SK-N-SH treated with all-trans-retinoic acid at 6 μM for 48 hours (cell line): ENCODE measurements around the gene PCDHGA3.

ENCODE experiments used
- ARNTL ChIP-seq: fragments of 450-650 bp; formaldehyde crosslinking; IDR thresholded peaks from 2 replicates; pipeline ENCODE4 v1.5.0; 2020; ENCODE audit warnings: low read depth, mild to moderate bottlenecking, moderate library complexity, borderline replicate concordance
- CSDC2 ChIP-seq: fragments of 250-450 bp; sonication (Bioruptor Pico); IDR thresholded peaks from 2 replicates; pipeline ENCODE4 v1.5.0; 2020; ENCODE audit warnings: mild to moderate bottlenecking, moderate library complexity
- GLIS3 ChIP-seq: fragments of 250-450 bp; sonication (Bioruptor Pico); IDR thresholded peaks from 2 replicates; pipeline ENCODE4 v1.5.0; 2020; ENCODE audit warnings: mild to moderate bottlenecking, moderate library complexity
- OSR1 ChIP-seq: fragments of 250-450 bp; sonication (Bioruptor Pico); IDR thresholded peaks from 2 replicates; pipeline ENCODE4 v1.8.0; 2022; ENCODE audit warnings: moderate library complexity, mild to moderate bottlenecking, inconsistent platforms
- PATZ1 ChIP-seq: fragments of 250-450 bp; sonication (Bioruptor Pico); IDR thresholded peaks from 2 replicates; pipeline ENCODE4 v1.8.0; 2020; ENCODE audit warnings: mild to moderate bottlenecking, moderate library complexity, borderline replicate concordance
- PPARA ChIP-seq: fragments of 250-450 bp; sonication (Bioruptor Pico); IDR thresholded peaks from 2 replicates; pipeline ENCODE4 v1.5.0; 2020; ENCODE audit warnings: mild to moderate bottlenecking, borderline replicate concordance
- RARB ChIP-seq: fragments of 250-450 bp; sonication (Bioruptor Pico); IDR thresholded peaks from 2 replicates; pipeline ENCODE4 v1.8.0; 2021; ENCODE audit warnings: mild to moderate bottlenecking, moderate library complexity
- SNAI2 ChIP-seq: fragments of 250-450 bp; sonication (Bioruptor Pico); IDR thresholded peaks from 2 replicates; pipeline ENCODE4 v1.5.0; 2020; ENCODE audit warnings: mild to moderate bottlenecking, moderate library complexity
- TCF4 ChIP-seq: fragments of 250-450 bp; sonication (Bioruptor Pico); IDR thresholded peaks from 2 replicates; pipeline ENCODE4 v1.8.0; 2021; ENCODE audit warnings: mild to moderate bottlenecking, moderate library complexity, borderline replicate concordance
- ZC3H10 ChIP-seq: fragments of 250-450 bp; sonication (Bioruptor Pico); IDR thresholded peaks from 2 replicates; pipeline ENCODE4 v1.5.1; 2021; ENCODE audit warnings: mild to moderate bottlenecking, moderate library complexity
- ZFP3 ChIP-seq: fragments of 250-450 bp; sonication (Bioruptor Pico); IDR thresholded peaks from 2 replicates; pipeline ENCODE4 v1.5.0; 2020; ENCODE audit warnings: mild to moderate bottlenecking, moderate library complexity
- ZNF565 ChIP-seq: fragments of 450-650 bp; formaldehyde crosslinking; conservative IDR thresholded peaks from 2 replicates; pipeline ENCODE4 v1.5.0; 2020; ENCODE audit warnings: low read depth, mild to moderate bottlenecking, moderate library complexity
- ZNF8 ChIP-seq: fragments of 450-650 bp; formaldehyde crosslinking; IDR thresholded peaks from 2 replicates; pipeline ENCODE4 v1.5.0; 2020; ENCODE audit warnings: mild to moderate bottlenecking, moderate library complexity

- TF ChIP-seq PATZ1 (CRISPR knock-in tag): no peak
- TF ChIP-seq ZFP3: no peak
- TF ChIP-seq CSDC2 (CRISPR knock-in tag): no peak
- TF ChIP-seq ZNF8: no peak
- TF ChIP-seq ZC3H10: no peak
- no peak for TF ChIP-seq SNAI2 (CRISPR knock-in tag)
- no peak for TF ChIP-seq TCF4 (CRISPR knock-in tag)
- TF ChIP-seq GLIS3 (CRISPR knock-in tag): no peak
- no peak for TF ChIP-seq RARB (CRISPR knock-in tag)
- no peak for TF ChIP-seq OSR1
- no peak for TF ChIP-seq PPARA (CRISPR knock-in tag)
- TF ChIP-seq ARNTL (CRISPR knock-in tag): no peak
- no peak for TF ChIP-seq ZNF565 (CRISPR knock-in tag)
These were observed 15.4 kb upstream of the PCDHGA3 start for GRCh38 chr5:141328231-141328630.
